GM21390 (cell line): ENCODE data around the gene TSSK2.

Source experiments
- ATAC-seq: cut with Tn5 transposase; IDR thresholded peaks from one replicate; pipeline ENCODE4 v1.9.1; 2021; ENCODE audit not compliant: unreplicated experiment

TSSK2 gene

GRCh38 chr22:19179497-19180048 lies 48.5 kb downstream of the TSSK2 start:
- no peak for ATAC-seq

GRCh38 chr22:19180234-19180633 lies 49.1 kb downstream of the TSSK2 start:
- ATAC-seq, result no peak

GRCh38 chr22:19180740-19181410 lies 49.8 kb downstream of the TSSK2 start:
- no peak for ATAC-seq

- no peak for ATAC-seq
These were observed 50.8 kb downstream of the TSSK2 start for GRCh38 chr22:19181786-19182471.
